A549 (cell line): Measurements from ENCODE around the gene ESD.

Source experiments
- EP300 ChIP-seq, 2 experiments: fragments of >200 bp; sonication (Bioruptor Twin); formaldehyde crosslinking; IDR thresholded peaks; 2 replicates in 1 of 2; 3 replicates in 1 of 2; pipeline ENCODE4 v1.6.1; 2016 to 2017
- JUN ChIP-seq, 2 experiments: fragments of >200 bp; sonication (Bioruptor Twin); formaldehyde crosslinking; IDR thresholded peaks; 2 replicates in 1 of 2; 3 replicates in 1 of 2; pipeline ENCODE4 v1.6.1; 2016 to 2017
- KDM5A ChIP-seq: fragments of 200-600 bp; sonication (generic); IDR thresholded peaks from 2 replicates; pipeline ENCODE4 v1.6.1; 2016; ENCODE audit warnings: antibody characterized with exemption, mild to moderate bottlenecking
- POLR2A ChIP-seq: IDR thresholded peaks from 2 replicates; pipeline ENCODE4 v1.6.1; 2012; ENCODE audit warnings: mild to moderate bottlenecking, low read length
- POLR2AphosphoS2 ChIP-seq: conservative IDR thresholded peaks from 2 replicates; pipeline ENCODE4 v1.6.1; 2012; ENCODE audit warnings: low read length, improper control_type of control experiment, inconsistent platforms
- REST ChIP-seq: fragments of 200-600 bp; sonication (generic); IDR thresholded peaks from 2 replicates; pipeline ENCODE4 v1.6.1; 2016; ENCODE audit warnings: antibody characterized with exemption, mild to moderate bottlenecking, moderate library complexity
- USF2 ChIP-seq: fragments of 450-650 bp; IDR thresholded peaks from 2 replicates; pipeline ENCODE4 v1.6.1; 2014; ENCODE audit warnings: antibody characterized with exemption
- TF ChIP-seq, protein P1 (sequence below): fragments of >200 bp; sonication (Bioruptor Twin); formaldehyde crosslinking; IDR thresholded peaks from 3 replicates; pipeline ENCODE4 v1.5.1; 2016

DNA sequence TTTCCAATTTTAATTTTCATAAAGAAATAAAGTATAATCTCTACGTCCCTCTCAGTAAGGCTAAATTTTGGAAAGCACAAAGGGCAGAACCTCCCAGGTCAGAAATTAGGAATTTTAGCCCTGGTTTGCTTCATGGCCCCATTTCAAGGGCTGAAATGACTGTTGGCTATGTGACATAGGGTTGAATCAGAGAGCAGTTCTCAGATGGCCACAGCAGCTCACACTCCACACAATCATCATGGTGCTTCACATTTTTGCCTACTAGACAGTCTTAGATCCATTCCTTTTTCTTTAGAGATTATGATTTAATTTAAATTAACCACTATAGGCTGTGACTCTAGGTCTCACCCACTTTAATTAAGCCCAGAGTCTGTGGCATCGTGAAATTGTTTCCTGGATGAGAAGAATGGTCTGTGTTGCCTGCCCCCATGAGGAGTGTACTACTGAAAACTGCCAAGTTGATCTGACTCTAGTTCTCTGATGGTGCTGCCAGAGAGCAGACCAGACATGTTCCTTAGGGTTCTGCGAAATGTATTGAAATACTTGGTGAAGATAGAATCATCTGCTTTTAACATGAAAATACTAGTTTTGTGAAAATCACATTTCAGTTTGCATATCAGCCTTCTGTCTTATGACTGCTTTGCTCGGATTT lies 57.4 kb downstream of the ESD start:
- TF ChIP-seq, protein P1, sequence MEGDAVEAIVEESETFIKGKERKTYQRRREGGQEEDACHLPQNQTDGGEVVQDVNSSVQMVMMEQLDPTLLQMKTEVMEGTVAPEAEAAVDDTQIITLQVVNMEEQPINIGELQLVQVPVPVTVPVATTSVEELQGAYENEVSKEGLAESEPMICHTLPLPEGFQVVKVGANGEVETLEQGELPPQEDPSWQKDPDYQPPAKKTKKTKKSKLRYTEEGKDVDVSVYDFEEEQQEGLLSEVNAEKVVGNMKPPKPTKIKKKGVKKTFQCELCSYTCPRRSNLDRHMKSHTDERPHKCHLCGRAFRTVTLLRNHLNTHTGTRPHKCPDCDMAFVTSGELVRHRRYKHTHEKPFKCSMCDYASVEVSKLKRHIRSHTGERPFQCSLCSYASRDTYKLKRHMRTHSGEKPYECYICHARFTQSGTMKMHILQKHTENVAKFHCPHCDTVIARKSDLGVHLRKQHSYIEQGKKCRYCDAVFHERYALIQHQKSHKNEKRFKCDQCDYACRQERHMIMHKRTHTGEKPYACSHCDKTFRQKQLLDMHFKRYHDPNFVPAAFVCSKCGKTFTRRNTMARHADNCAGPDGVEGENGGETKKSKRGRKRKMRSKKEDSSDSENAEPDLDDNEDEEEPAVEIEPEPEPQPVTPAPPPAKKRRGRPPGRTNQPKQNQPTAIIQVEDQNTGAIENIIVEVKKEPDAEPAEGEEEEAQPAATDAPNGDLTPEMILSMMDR: no peak
- TF ChIP-seq JUN (IDR thresholded peaks at IDR 0.05): no peak
- TF ChIP-seq REST: no peak
- TF ChIP-seq POLR2A: no peak
- TF ChIP-seq USF2: no peak
- TF ChIP-seq POLR2AphosphoS2: no peak
- TF ChIP-seq KDM5A: no peak
- TF ChIP-seq EP300 (IDR thresholded peaks at IDR 0.05): no peak
